ENCODE data around the gene MYLK.
A peak's percentile ranks its signal among the peaks of the same experiment; 100 is the strongest.
"Not testable (repeated sequence)": the region's sequence is repeated elsewhere in the genome, so short reads cannot be mapped to it uniquely, and the experiment has no call there.

The MYLK gene

DNA sequence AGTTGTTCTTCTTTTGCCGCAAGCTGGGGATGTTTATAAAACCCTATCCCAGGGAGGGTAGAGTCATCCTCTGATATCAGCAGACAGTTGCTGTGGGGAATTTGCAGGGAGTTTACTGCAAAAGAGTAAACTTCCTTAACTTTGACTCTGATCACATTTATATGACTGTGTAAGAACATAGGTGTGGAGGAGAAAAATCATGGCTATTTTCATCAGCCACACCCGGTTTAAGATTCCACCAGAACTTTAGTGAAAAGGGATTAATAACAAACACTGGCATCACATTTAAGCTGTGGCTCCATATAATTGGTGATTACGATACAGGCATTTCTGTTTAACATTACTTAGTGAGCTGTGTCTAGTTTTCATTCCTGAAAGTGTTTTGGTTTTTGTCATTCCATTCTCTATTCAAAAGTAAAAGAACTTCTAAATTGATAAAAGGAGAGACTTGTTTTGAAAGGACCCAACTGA, 143.1 kb downstream of the MYLK start:
- no peak for DNase-seq

DNA sequence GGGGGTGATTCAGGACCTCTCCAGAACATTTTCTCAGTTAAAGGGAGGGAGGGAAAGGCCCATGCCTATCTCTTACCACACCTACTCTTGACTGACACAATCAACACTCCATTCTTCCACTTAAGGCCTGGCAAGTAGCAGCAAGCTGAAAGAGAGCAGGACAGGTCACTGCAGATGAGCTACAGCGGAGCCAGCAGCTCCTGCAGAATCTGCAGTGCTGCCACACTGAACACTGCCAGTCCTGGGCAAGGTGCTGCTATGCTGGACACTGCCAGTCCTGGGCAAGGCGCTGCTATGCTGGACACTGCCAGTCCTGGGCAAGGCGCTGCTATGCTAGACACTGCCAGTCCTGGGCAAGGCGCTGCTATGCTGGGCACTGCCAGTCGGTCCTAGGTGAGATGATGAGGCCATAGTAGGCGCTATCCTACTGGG, 143.7 kb downstream of the MYLK start:
- DNase-seq, result no peak

- DNase-seq, result no peak
Measured at GRCh38 chr3:123739754-123740153, 144.4 kb downstream of the MYLK start.

DNA sequence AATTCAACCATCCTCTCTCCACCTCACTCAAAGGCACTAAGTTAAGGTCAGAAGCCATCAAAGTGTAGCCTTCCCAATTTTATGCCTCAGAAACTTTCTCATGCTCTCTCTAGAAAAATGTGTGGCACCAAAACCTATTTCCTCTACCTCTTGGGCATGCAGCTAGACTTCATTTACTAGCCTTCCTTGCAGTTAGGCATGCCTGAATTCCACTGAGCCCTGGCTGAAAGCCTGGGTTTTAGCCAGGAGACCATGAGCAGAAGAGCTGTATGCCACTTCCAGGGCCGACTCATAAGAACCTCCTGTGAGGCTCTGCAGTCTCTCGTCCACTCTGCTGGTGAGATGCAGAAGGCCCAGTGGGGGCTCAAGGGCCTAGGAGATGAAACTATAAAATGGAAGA, 145.0 kb downstream of the MYLK start:
- DNase-seq, result no peak

GRCh38 chr3:123738522-123738921, 145.6 kb downstream of the MYLK start:
- DNase-seq, result not testable (repeated sequence)

DNA sequence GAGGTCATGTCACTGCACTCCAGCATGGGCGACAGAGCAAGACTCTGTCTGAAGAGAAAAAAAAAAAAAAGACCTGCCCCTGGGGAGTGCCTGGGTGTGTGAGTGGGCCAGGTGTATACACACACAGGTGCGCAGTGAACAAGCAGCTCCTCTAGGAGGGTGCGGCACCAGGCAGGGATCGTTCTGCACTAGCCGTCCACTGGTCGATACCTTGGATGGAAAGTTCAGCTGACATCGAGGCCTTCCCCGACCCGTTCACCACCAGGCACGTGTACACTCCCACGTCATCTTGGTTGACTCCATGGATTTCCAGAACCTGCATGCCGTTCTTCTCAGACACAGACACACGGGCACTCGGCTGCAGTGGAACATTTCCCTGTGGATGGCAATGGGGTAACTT, 147.0 kb downstream of the MYLK start:
- no peak for DNase-seq

- DNase-seq, result no peak
Measured at GRCh38 chr3:123735456-123735855, 148.7 kb downstream of the MYLK start.

DNA sequence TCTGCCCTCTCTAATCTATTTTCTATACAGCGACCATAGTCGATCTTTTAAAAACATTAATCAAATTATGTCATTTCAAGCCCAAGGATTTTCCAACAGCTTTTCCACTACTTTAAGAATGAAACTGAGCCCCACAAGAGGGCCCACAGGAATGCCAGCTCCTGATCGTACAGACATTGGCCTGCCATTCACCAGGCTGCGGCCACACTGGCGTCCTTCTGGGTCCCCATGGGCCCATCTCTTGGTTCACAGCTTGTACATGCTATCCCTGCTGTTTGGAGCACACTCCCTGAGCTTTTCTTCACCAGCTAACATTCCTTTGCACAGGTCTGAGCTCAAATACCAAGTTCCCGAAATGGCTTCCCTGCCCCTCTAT, 149.6 kb downstream of the MYLK start:
- DNase-seq, result no peak

DNA sequence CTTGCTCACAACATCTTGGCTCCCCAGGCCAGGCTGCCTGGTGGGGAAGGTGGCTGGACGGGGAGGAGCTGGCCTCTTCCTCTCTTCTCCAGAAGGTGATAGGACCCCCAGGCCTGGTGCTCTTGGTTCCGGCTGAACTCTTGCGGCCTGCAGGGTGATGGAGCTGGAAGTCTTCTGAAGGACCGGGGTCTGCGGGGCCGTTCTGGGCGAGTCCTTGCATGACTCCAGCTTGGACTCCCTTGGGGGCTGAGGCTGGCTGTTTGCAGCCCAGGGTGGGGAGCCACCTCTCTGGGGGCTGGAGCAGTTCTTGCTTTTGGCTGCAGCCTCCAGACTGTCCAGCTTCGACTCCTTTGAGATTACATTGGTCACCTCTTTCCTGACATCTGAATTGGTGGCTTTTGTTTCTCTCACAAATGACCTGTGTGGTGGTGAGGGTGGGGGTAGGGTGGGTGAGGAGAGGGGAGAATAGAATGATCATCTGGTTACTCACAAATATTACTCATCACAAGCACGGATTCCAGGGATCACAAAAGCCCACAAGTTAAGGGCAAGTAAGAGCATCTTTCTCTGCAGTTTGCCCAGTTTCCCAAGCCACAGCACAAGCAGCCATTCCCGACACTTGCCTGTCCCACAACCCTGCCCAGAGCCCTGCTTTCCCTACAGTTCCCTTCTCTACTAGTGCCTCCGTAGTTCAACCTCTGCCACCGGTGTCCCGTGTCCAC, 150.2 kb downstream of the MYLK start:
- no peak for DNase-seq

- no peak for DNase-seq
Measured at GRCh38 chr3:123733341-123733740, 150.8 kb downstream of the MYLK start.

DNA sequence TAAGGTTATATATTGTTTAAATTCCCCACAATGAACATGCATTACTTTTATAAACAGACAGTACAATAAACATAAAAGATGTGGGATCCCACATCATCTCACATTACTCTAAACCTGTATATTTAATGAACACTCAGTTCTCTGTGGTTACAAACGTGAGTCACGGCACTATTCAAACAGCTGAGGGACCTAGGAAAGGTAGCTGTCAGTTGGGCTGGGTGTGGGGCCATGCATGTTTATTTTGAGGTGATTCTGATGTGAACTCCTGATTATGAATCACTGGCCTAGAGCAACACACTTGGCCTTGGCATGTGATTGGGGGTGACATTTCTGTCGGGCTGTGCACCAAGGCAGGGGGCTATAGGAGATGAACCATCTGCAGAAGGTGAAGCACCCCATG, 151.7 kb downstream of the MYLK start:
- DNase-seq, result no peak

DNA sequence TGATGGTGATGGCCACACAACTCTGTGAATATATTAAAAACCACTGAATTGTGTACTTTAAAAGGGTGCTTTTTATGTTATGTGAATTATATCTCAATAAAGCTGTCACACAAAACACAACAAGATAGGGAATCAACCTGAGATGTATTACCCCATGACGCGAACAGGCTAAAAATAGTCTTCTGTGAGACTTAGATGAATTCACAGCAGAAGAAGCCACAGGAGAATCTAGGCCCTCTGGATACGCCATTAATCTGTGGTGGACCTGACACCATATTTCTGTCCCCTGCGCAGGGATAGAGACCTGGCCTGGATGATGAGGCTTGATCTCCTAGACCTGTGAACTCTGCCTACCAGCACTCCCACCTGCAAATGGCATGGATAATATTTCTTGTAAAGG, 153.3 kb downstream of the MYLK start:
- no peak for DNase-seq

GRCh38 chr3:123728991-123729390, 155.1 kb downstream of the MYLK start:
- DNase-seq, result no peak

DNA sequence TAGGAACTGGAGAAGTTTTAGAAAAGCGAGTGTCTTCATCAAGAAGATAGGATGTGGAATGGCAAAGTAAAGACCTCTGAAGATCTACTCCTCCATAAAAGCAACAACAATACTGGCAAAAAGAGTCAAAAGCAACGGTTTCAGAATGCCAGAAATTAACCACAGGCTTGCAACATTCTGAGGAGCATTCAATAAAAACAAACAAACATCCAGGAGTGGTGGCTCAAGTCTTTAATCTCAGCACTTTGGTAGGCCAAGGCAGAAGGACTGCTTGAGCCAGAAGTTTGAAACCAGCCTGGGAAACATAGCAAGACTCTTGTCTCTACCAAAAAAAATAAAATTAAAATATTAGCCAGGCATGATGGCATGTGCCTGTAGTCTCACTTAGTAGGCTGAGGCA, 156.1 kb downstream of the MYLK start:
- DNase-seq, result no peak

GRCh38 chr3:123725652-123726400, 158.3 kb downstream of the MYLK start:
- no peak for DNase-seq

DNA sequence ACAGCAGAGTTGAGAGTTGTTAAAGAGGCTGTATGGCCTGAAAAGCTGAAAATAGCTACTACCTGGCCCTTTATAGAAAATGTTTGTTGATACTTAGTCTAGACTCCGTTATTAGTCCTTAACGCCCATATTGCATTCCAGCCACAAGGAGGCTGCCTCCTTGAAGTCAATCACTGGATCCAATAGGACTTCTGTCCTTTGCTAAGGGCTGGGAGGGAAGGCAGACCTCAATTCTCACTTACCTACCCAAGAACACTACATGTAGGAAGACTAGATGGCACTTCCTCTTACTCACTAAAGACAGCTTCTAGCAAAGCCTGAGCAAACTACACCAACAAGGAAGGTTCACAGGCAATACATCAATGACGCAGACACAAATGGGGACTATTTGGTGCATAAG, 159.8 kb downstream of the MYLK start:
- no peak for DNase-seq

- DNase-seq, result peak; percentile 19
Measured at GRCh38 chr3:123723522-123724168, 160.5 kb downstream of the MYLK start.

DNA sequence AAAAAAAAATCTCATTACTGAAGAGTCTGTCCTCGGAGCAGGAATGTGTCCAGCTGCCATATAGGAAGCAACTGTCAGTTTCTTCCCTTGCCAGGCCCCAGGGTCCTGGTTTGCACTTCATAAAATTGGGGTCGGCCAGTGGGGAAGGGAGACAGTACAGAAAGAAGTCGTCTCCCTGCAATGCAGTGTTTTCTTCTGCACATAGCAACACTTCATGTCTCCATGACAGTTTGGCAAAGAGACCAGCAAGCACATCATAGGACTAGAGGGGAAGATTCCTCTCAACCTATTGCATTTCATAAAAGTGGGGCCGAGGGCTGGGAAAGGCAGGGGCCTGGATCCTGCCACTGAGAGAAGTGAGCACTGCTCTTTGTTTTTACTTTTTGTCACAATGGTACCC, 161.1 kb downstream of the MYLK start:
- no peak for DNase-seq

DNA sequence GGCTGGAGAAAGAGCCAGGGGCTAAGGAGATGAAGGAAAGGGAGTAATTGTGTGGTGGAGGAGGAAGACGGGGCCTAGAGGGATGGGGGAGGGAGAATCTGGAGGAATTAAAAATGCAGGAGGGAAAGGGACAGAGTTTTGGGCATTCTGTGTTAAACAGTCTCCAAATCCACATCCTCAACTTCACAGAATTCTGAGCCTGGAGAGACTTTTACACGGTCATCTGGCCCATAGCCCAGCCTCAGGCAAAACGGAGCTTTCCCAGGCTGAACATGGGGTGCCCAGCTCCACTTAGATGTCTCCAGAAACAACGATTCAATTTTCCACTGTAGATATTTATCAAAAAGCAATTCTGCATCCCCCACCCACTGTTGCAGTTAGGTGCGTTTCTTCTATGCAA, 161.7 kb downstream of the MYLK start:
- DNase-seq, result no peak

GRCh38 chr3:123722021-123722420, 162.1 kb downstream of the MYLK start:
- DNase-seq, result no peak

DNA sequence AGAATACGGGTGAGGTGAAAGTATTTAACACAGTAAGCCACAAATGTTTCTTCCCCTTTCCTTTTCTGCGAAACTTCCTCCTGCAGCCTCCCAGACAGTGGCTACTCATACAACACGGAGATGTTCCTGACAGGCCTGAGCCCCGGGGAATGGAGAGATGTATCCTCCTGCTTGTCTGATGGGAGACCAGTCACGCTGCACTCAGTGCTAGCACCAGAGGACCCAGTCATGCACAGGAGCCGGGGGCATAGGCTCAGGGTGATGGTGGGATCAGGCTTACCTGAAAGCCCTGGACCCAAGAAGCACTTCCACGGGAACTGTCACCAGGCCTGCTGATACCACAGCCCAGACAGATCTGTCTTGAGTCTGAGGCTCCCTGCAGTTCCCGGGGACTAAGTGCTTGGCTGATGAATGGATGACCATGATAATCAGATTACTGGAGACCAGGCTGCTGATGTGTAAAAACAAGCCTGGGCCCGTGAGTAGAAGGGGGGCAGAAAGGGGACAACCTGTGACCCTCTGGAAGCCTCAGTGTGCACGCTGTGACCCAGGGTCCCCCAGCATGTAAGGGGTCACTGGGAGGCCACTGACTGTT, 162.9 kb downstream of the MYLK start:
- DNase-seq, result not testable (repeated sequence)

DNA sequence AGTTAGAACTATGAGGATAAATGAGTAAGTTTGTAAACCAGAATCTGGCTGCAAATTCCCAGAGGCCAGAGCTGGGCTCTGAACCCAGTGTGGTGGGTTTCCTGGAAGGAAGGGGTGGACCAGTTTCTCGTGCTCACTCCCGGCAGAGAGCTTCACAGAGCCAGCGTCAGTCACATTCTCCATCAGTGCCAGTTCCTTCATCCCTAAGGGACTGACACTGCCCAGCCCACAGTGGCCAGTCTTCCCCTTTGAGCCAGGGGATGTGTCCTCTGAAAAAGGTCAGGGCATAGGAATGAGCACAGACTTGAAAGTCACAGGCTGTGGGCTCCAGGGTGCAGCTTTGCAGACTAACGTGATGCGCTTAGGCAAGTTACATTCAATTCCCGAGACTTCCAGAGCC, 163.5 kb downstream of the MYLK start:
- no peak for DNase-seq

DNA sequence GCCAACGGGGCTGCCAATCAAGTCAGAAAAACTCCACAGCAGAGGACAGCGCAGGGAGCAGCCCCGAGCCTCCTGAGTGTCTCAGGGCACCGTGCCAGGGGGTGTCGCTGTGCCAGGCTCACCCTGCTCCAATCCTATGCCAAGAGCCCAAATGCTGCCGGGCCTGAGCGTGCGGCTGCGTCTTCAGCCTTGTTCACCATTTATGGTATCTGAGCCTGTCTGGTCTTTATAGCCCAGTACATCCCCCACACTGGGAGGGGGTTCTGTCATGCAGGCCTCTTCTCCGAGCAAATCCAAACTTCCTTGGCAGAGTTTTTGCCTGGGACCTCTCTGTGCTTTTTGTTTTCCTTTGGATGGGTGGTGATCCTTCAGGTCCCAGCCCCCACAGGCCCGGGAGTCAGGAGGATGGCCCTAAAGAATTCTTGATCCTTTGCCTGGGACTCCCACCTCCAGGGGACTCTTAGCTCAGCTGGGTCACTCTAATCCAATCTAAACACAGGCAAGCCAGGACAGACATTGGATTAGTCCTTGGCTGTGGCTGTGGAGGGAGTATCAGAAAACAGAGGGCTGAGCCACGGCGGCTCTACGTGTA, 164.2 kb downstream of the MYLK start:
- no peak for DNase-seq

Data from CD4-positive, alpha-beta T cell treated with Interferon gamma for 1 hour (primary cell).